ENCODE results near the gene SELENOT.

GRCh38 chr3:150581174-150581573, 21.9 kb upstream of the SELENOT start:
- no peak for TF ChIP-seq EZH2 (IDR thresholded peaks at IDR 0.05)
- no peak for TF ChIP-seq CTCF (IDR thresholded peaks at IDR 0.05)
